Measurements from ENCODE around the gene IFITM10.

DNA sequence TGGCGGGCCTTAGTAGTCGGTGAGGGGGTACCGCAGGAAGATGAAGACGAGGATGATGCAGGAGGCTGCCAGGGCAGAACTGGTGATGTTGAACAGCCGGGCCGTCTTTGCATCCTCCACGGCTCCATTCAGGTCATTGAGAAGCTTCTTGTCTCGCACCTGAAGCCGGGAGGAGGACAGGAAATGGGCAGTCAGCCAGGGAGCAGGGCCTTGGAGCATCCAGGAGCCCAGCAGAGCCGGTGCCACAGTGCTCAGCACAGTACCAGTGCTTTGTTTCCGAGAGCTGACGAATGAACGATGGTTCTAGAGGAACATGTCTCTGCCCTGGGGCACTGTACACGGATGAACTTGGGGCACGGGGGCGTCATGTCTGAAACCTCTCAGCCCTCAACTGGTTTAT lies 15.1 kb downstream of the IFITM10 start:
- TF ChIP-seq, protein P1, sequence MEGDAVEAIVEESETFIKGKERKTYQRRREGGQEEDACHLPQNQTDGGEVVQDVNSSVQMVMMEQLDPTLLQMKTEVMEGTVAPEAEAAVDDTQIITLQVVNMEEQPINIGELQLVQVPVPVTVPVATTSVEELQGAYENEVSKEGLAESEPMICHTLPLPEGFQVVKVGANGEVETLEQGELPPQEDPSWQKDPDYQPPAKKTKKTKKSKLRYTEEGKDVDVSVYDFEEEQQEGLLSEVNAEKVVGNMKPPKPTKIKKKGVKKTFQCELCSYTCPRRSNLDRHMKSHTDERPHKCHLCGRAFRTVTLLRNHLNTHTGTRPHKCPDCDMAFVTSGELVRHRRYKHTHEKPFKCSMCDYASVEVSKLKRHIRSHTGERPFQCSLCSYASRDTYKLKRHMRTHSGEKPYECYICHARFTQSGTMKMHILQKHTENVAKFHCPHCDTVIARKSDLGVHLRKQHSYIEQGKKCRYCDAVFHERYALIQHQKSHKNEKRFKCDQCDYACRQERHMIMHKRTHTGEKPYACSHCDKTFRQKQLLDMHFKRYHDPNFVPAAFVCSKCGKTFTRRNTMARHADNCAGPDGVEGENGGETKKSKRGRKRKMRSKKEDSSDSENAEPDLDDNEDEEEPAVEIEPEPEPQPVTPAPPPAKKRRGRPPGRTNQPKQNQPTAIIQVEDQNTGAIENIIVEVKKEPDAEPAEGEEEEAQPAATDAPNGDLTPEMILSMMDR (IDR thresholded peaks at IDR 0.05; ENCODE audit: poor library complexity) = no peak
- TF ChIP-seq EZH2phosphoT487 (IDR thresholded peaks at IDR 0.05; ENCODE audit: low read depth, severe bottlenecking, unreplicated experiment) (no peak), EZH2 (IDR thresholded peaks at IDR 0.05; ENCODE audit: borderline replicate concordance) (no peak)
